ENCODE data around the gene PTPRE. TPM values are rescaled to one million over a fixed set of nuclear protein-coding genes. Genes with fewer than 3 reads are reported as not detected.

Gene PTPRE
- total and polyA plus RNA-seq, 10 of the 15 experiments (the other 5 are each of a cell fraction or from before 2014, with no cell fraction given): 2.9 to 7.6 (median 5.8) TPM

GRCh38 chr10:128084991-128085390 is 178.1 kb downstream of the PTPRE start:
- FAIRE-seq (no peak), ATAC-seq (no peak), DNase-seq (ENCODE audit: low read depth, low spot score) (no peak)
- ChIA-PET RAD21 (ENCODE audit: unreplicated experiment) (interaction anchor here (0.7 kb wide), 1 partner anchor 31 kb away, joined by 3 read pairs; no protein-coding TSS in a partner anchor), POLR2A (no interaction called here), CTCF (interaction anchor here (1.1 to 1.3 kb wide), 2 partner anchors 11 to 50 kb away, joined by 3 to 4 read pairs; no protein-coding TSS in a partner anchor), SMC1A (ENCODE audit: uncharacterized antibody, unreplicated experiment) (interaction anchor here (0.6 to 1.2 kb wide), 3 partner anchors 18 to 64 kb away, joined by 3 read pairs; no protein-coding TSS in a partner anchor)
- H3K27me3 ChIP-seq (replicated peaks in 1 of 2; ENCODE audit: control insufficient read depth in 2 of 2, insufficient read depth in 2 of 2, low read length in 1 of 2): no peaks in the 10 kb centered on the region
- 93% methylated on average over 8 of the region's 8 CpGs for WGBS (ENCODE audit: insufficient coverage, insufficient replicate concordance, low lambda C conversion rate, missing lambda C conversion rate)
- H4K20me1 ChIP-seq (ENCODE audit: control insufficient read depth, insufficient read depth): no peaks in the 10 kb centered on the region
- intact Hi-C loops (cut with micrococcal nuclease; ENCODE audit: unreplicated experiment): no loop called here
- H3K4me1 ChIP-seq (ENCODE audit: control insufficient read depth, insufficient read depth, low read length): no peaks in the 10 kb centered on the region
- in situ Hi-C loops (cut with MboI): no loop called here
- H3K36me3 ChIP-seq (ENCODE audit: control insufficient read depth in 2 of 2, insufficient read depth in 2 of 2, low read length in 1 of 2): no peaks in the 10 kb centered on the region
- no TSS peak for BruUV-seq (replicated peaks)
- no peak overlapping the region for H3K4me2 ChIP-seq (ENCODE audit: control insufficient read depth, insufficient read depth)
- TF ChIP-seq BHLHE40 (IDR thresholded peaks at IDR 0.05; ENCODE audit: borderline replicate concordance in 1 of 2, low read depth in 2 of 2, low read length in 1 of 2) (no peak), NFXL1 (IDR thresholded peaks at IDR 0.05; ENCODE audit: borderline replicate concordance) (no peak), CBX5 (IDR thresholded peaks at IDR 0.05; ENCODE audit: low read depth) (no peak), SUPT20H (IDR thresholded peaks at IDR 0.05; ENCODE audit: borderline replicate concordance, control insufficient read depth, low read depth, low read length) (no peak)
- no peak overlapping the region for H3K27ac ChIP-seq (ENCODE audit: control insufficient read depth, insufficient read depth)
- H3K9ac ChIP-seq (ENCODE audit: control insufficient read depth, insufficient read depth, low read length): no peak overlapping the region
- no peak overlapping the region for H2AFZ ChIP-seq (ENCODE audit: control insufficient read depth, low read depth, low read length)
- no peaks in the 10 kb centered on the region for H3K9me3 ChIP-seq (replicated peaks; ENCODE audit: control insufficient read depth, insufficient read depth, low read length)
- no peak overlapping the region for H3K4me3 ChIP-seq
- H3K79me2 ChIP-seq (ENCODE audit: control insufficient read depth, insufficient read depth, low read length): no peaks in the 10 kb centered on the region

GRCh38 chr10:128086003-128086863 is 179.3 kb downstream of the PTPRE start:
- SMC1A ChIA-PET (ENCODE audit: uncharacterized antibody, unreplicated experiment): no interaction called here
- CTCF ChIA-PET: interaction anchor here (1.1 kb wide), 1 partner anchor 51 kb away, joined by 3 read pairs; no protein-coding TSS in a partner anchor
- Histone ChIP-seq H3K4me2 (ENCODE audit: control insufficient read depth, insufficient read depth) (no peak overlapping the region), H3K27me3 (replicated peaks in 1 of 2; ENCODE audit: control insufficient read depth in 2 of 2, insufficient read depth in 2 of 2, low read length in 1 of 2) (no peaks in the 10 kb centered on the region), H3K36me3 (ENCODE audit: control insufficient read depth in 2 of 2, insufficient read depth in 2 of 2, low read length in 1 of 2) (no peaks in the 10 kb centered on the region), H3K9me3 (replicated peaks; ENCODE audit: control insufficient read depth, insufficient read depth, low read length) (no peaks in the 10 kb centered on the region), H4K20me1 (ENCODE audit: control insufficient read depth, insufficient read depth) (no peaks in the 10 kb centered on the region), H3K9ac (ENCODE audit: control insufficient read depth, insufficient read depth, low read length) (no peak overlapping the region), H3K27ac (ENCODE audit: control insufficient read depth, insufficient read depth) (no peak overlapping the region), H2AFZ (ENCODE audit: control insufficient read depth, low read depth, low read length) (no peak overlapping the region), H3K4me3 (no peak overlapping the region), H3K4me1 (ENCODE audit: control insufficient read depth, insufficient read depth, low read length) (no peaks in the 10 kb centered on the region), H3K79me2 (ENCODE audit: control insufficient read depth, insufficient read depth, low read length) (no peaks in the 10 kb centered on the region)
- ATAC-seq: peak; percentile 21; the same call in 2 of the 3 replicates
- RAD21 ChIA-PET (ENCODE audit: unreplicated experiment): interaction anchor here (0.6 to 1.3 kb wide), 3 partner anchors 40 to 65 kb away, joined by 3 to 5 read pairs (median 5); no protein-coding TSS in a partner anchor
- intact Hi-C loops (cut with micrococcal nuclease; ENCODE audit: unreplicated experiment): no loop called here
- WGBS (ENCODE audit: insufficient coverage, insufficient replicate concordance, low lambda C conversion rate, missing lambda C conversion rate): 41% methylated on average over 10 of the region's 10 CpGs
- no TSS peak for BruUV-seq (replicated peaks)
- no peak for DNase-seq (ENCODE audit: low read depth, low spot score)
- POLR2A ChIA-PET: no interaction called here
- no peak for FAIRE-seq
- in situ Hi-C loops (cut with MboI): no loop called here
- TF ChIP-seq YY1 (IDR thresholded peaks at IDR 0.05; ENCODE audit: low read depth, low read length): no peak
